Thoracic aorta (tissue), 2 donors: Measurements from ENCODE around the gene KRT8. TPM values are rescaled to one million over a fixed set of nuclear protein-coding genes. Genes with fewer than 3 reads are reported as not detected.
"Not testable (repeated sequence)": the region's sequence is repeated elsewhere in the genome, so short reads cannot be mapped to it uniquely, and the experiment has no call there.

ENCODE experiments used
- ATAC-seq: fragments of 150-250 bp; one replicate; pipeline ENCODE4 v1.8.0; 2017; ENCODE audit warnings: low read depth; ENCODE audit not compliant: insufficient number of reproducible peaks, low FRiP score
- DNase-seq: peaks from one replicate; pipeline ENCODE4 v3.0.0-alpha.2; 2020; ENCODE audit warnings: low spot score
- H3K27ac ChIP-seq, 2 donors: fragments of 200-600 bp; sonication (generic); 1 replicate in 1 of 2; 2 replicates in 1 of 2; pipeline ENCODE4 v1.5.1; 2016; ENCODE audit warnings: mild to moderate bottlenecking in 2 of 2, moderate library complexity in 2 of 2
- H3K27me3 ChIP-seq: fragments of 200-600 bp; sonication (generic); replicated peaks from 2 replicates; pipeline ENCODE4 v1.6.0; 2016; ENCODE audit warnings: mild to moderate bottlenecking; ENCODE audit not compliant: insufficient read depth
- H3K36me3 ChIP-seq: fragments of 200-600 bp; sonication (generic); one replicate; pipeline ENCODE4 v1.5.1; 2016
- H3K4me1 ChIP-seq, 2 donors: fragments of 200-600 bp; sonication (generic); 1 replicate in 1 of 2; 2 replicates in 1 of 2; pipeline versions ENCODE4 v1.5.1 to v1.6.0; 2016; ENCODE audit warnings: low read depth in 2 of 2, mild to moderate bottlenecking in 1 of 2; ENCODE audit not compliant: control insufficient read depth in 1 of 2
- H3K4me3 ChIP-seq: fragments of 200-600 bp; sonication (generic); 2 replicates; pipeline ENCODE4 v1.5.1; 2016; ENCODE audit warnings: mild to moderate bottlenecking
- H3K9me3 ChIP-seq: fragments of 200-600 bp; sonication (generic); 2 replicates; pipeline ENCODE4 v1.5.1; 2016
- CTCF ChIP-seq: fragments of 200-600 bp; sonication (generic); IDR thresholded peaks from one replicate; pipeline ENCODE4 v1.5.1; 2019; ENCODE audit warnings: antibody characterized with exemption
- total RNA-seq, 2 donors: library from RNA; depleted of rRNA; stranded (reverse); fragments of >200 nt; gene quantifications; one replicate each; pipeline versions ENCODE4 v1.1.0 to v1.2.3, GENCODE V29; 2016

The KRT8 gene
- 100 to 1,000 TPM; 130 to 175 TPM for total RNA-seq

- not testable (repeated sequence) for H3K27me3 ChIP-seq, H3K9me3 ChIP-seq, H3K4me1 ChIP-seq, H3K36me3 ChIP-seq, ATAC-seq, DNase-seq
- peak within 1 kb of the TSS; percentile 84 for H3K4me3 ChIP-seq
- peak within 1 kb of the TSS; percentile 82 to 84 for H3K27ac ChIP-seq
Measured at GRCh38 chr12:52904509-52905300, at the start of gene KRT8. KRT8 (minus strand) TSS chr12:52905076; CDS start chr12:52904981, 95 bp downstream.

- no peak for TF ChIP-seq CTCF
- Histone ChIP-seq H3K9me3 (no peaks in the 10 kb centered on the region), H3K4me1 (peaks cover 3 to 11% of the 10 kb centered on the region in 2 donors), H3K4me3 (no peak overlapping the region), H3K27ac (no peak overlapping the region), H3K36me3 (no peaks in the 10 kb centered on the region), H3K27me3 (no peaks in the 10 kb centered on the region)
- DNase-seq (no peak), ATAC-seq (no peak)
Measured at GRCh38 chr12:52953181-52953841, 48.4 kb upstream of the KRT8 start.

- ATAC-seq (no peak), DNase-seq (no peak)
- TF ChIP-seq CTCF: no peak
- Histone ChIP-seq H3K27me3 (no peaks in the 10 kb centered on the region), H3K9me3 (no peaks in the 10 kb centered on the region), H3K4me3 (no peak overlapping the region), H3K36me3 (no peaks in the 10 kb centered on the region), H3K27ac (no peak overlapping the region), H3K4me1 (peaks cover 3 to 11% of the 10 kb centered on the region in 2 donors)
Measured at GRCh38 chr12:52952076-52952801, 47.4 kb upstream of the KRT8 start.

GRCh38 chr12:52951640-52952039, 46.8 kb upstream of the KRT8 start:
- Histone ChIP-seq H3K9me3 (no peaks in the 10 kb centered on the region), H3K4me3 (no peak overlapping the region), H3K4me1 (peaks cover 3 to 11% of the 10 kb centered on the region in 2 donors), H3K27ac (no peak overlapping the region), H3K27me3 (no peaks in the 10 kb centered on the region), H3K36me3 (no peaks in the 10 kb centered on the region)
- DNase-seq: no peak
- TF ChIP-seq CTCF: no peak
- ATAC-seq: no peak

- no peak overlapping the region for H3K27ac ChIP-seq
Measured at GRCh38 chr12:52951126-52951525, 46.2 kb upstream of the KRT8 start.

More at GRCh38 chr12:52951126-52951525, 46.2 kb upstream of the KRT8 start:
- no peaks in the 10 kb centered on the region for H3K36me3 ChIP-seq
- TF ChIP-seq CTCF: no peak
- H3K9me3 ChIP-seq: no peaks in the 10 kb centered on the region
- no peak overlapping the region for H3K4me3 ChIP-seq
- H3K27me3 ChIP-seq: no peaks in the 10 kb centered on the region
- ATAC-seq (no peak), DNase-seq (no peak)
- peaks cover 3 to 11% of the 10 kb centered on the region in 2 donors for H3K4me1 ChIP-seq
